ENCODE data around the gene ST6GAL1.
A peak's percentile ranks its signal among the peaks of the same experiment; 100 is the strongest.
"Not testable (repeated sequence)": the region's sequence is repeated elsewhere in the genome, so short reads cannot be mapped to it uniquely, and the experiment has no call there.

The ST6GAL1 gene, protein sequence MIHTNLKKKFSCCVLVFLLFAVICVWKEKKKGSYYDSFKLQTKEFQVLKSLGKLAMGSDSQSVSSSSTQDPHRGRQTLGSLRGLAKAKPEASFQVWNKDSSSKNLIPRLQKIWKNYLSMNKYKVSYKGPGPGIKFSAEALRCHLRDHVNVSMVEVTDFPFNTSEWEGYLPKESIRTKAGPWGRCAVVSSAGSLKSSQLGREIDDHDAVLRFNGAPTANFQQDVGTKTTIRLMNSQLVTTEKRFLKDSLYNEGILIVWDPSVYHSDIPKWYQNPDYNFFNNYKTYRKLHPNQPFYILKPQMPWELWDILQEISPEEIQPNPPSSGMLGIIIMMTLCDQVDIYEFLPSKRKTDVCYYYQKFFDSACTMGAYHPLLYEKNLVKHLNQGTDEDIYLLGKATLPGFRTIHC

GRCh38 chr3:186930143-186930640 is at the start of gene ST6GAL1:
ST6GAL1 (plus strand) TSS chr3:186930526; CDS start chr3:187042704, 112,178 bp downstream.
- DNase-seq (ENCODE audit: low spot score): peak; percentile 62

GRCh38 chr3:186882150-186882524 is 48.2 kb upstream of the ST6GAL1 start:
- no peak for DNase-seq (ENCODE audit: low spot score)

GRCh38 chr3:186882881-186883685 is 47.2 kb upstream of the ST6GAL1 start:
- DNase-seq (ENCODE audit: low spot score): peak; percentile 64

- no peak for DNase-seq (ENCODE audit: low spot score)
Observed at GRCh38 chr3:186883686-186884058, 46.7 kb upstream of the ST6GAL1 start.

DNA sequence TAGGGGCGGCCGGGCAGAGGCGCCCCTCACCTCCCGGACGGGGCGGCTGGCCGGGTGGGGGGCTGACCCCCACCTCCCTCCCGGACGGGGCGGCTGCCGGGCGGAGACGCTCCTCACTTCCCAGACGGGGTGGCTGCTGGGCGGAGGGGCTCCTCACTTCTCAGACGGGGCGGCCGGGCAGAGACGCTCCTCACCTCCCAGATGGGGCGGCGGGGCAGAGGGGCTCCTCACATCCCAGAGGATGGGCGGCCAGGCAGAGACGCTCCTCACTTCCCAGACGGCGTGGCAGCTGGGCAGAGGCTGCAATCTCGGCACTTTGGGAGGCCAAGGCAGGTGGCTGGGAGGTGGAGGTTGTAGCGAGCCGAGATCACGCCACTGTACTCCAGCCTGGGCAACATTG is 45.5 kb upstream of the ST6GAL1 start:
- not testable (repeated sequence) for DNase-seq (ENCODE audit: low spot score)

DNA sequence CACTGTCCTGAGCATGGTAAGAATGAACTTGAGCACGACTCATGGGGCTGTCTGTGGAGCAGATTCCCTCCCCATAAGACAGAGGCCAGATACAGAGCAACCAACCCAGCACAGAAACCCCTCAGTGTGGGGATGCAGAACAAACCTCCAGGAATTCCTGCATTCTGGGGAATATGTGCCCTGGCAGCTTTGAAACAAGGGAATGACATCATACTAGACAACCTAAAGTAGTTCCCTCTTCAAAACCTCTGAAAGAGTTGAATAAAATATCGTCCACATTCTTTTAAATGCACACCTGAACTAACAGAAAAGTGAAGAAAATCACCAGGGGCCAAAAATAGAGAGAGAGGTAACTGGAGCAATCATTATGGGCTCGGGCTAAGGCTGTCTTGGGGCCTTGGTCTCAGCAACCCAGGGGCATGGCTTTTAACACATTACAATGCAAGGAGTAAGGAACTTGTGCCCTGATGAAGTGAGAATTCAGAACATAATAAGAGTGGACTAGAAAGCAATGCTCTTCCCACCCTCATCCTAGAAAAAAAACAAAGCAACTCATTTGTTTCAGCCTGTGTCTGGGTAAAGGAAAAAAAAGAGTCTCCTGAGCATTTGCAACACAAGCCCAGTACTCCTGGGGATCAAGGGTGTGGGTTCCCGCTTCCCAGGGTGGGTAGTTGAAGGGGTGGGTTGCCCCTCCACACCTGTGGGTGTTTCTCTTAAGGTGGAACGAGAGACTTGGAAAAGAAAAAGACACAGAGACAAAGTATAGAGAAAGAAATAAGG is 43.9 kb upstream of the ST6GAL1 start:
- DNase-seq (ENCODE audit: low spot score): no peak

GRCh38 chr3:186887507-186887938 is 42.8 kb upstream of the ST6GAL1 start:
- not testable (repeated sequence) for DNase-seq (ENCODE audit: low spot score)

DNA sequence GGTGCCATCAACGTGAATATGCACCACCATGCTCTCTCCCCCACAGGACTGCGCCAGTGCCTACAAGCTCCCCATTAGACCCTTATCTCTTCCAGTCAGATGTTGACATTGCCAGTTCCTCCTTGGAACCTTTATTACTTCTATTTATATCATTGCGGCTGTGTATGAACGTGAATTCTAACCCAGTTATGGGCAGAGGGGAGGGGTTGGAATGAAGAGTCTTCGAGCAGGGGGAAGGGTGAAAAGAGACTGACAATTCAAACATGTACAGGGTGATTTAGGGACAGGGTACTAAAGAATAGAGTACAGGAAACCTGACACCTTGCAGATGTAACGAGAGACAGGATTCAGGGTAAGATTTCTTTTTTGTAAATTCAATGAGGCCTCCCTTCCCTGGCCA is 41.8 kb upstream of the ST6GAL1 start:
- DNase-seq (ENCODE audit: low spot score): no peak

DNA sequence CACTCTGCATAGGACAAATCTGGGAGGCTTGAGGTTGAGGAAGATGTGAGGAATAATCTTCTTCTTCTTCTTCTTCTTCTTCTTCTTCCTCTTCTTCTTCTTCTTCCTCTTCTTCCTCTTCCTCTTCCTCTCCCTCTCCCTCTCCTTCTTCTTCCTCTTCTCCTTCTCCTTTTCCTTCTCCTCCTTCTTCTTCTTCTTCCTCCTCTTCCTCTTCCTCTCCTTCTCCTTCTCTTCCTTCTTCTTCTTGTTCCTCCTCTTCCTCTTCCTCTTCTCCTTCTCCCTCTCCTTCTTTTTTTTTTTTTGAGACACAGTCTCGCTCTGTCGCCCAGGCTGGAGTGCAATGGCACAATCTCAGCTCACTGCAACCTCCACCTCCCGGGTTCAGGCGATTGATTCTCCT is 40.6 kb upstream of the ST6GAL1 start:
- not testable (repeated sequence) for DNase-seq (ENCODE audit: low spot score)

DNA sequence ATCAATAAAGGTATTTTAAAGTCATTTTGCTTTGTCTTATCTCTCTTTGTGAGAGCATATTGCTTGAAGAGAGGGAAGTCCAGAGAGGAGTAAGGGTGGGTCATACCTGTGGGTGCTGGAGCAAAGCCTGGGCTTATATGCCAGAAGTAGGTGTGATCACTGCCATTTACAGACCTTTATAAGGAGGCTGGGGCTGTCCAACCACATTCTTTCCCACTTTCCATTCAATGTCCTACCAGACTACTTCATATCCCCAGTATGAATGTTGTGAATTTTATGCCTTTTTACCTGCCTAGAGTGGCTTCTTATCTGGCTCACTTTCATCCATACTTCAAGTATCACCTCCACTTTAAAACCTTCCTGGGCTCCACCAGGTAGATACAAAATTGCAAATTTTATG is 39.4 kb upstream of the ST6GAL1 start:
- no peak for DNase-seq (ENCODE audit: low spot score)

DNA sequence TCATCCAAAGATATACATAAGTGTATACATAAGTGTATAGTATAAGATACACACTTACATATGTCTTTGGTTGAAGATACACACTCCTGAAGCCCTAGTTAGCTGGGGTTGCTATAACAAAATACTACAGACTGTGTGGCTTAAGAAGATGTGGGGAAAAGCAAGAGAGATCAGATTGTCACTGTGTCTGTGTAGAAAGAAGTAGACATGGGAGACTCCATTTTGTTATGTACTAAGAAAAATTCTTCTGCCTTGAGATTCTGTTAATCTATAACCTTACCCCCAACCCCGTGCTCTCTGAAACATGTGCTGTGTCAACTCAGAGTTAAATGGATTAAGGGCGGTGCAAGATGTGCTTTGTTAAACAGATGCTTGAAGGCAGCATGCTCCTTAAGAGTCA is 37.3 kb upstream of the ST6GAL1 start:
- not testable (repeated sequence) for DNase-seq (ENCODE audit: low spot score)

- no peak for DNase-seq (ENCODE audit: low spot score)
Observed at GRCh38 chr3:186895406-186895805, 34.9 kb upstream of the ST6GAL1 start.

GRCh38 chr3:186896006-186896405 is 34.3 kb upstream of the ST6GAL1 start:
- DNase-seq (ENCODE audit: low spot score): no peak

- no peak for DNase-seq (ENCODE audit: low spot score)
Observed at GRCh38 chr3:186896875-186897274, 33.5 kb upstream of the ST6GAL1 start.

DNA sequence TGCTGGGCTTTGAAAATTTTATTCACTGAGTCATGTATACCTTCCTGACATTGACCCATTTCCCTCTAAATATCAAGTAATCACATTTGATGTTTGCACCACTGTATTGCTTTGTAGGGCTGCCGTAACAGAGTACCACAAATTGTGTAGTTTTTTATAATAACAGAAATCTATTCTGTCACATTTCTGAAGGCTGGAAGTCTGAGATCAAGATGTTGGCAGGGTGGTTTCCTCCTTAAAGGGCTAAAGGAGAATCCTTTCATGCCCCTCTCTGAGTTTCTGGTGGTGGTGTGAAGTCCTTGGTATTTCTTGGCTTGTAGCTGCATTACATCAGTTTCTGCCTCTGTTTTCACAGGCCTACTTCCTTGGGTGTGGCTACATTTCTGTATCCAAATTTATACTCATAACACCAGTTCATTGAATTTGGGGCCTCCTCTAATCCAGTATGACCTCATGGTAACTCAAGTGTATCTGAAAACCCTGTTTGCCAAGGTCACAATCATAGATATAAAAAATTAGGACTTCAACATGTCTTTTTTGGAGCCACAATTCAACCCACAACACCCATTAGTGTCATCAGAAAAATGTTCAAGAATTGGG is 29.1 kb upstream of the ST6GAL1 start:
- DNase-seq (ENCODE audit: low spot score): peak; percentile 50

DNA sequence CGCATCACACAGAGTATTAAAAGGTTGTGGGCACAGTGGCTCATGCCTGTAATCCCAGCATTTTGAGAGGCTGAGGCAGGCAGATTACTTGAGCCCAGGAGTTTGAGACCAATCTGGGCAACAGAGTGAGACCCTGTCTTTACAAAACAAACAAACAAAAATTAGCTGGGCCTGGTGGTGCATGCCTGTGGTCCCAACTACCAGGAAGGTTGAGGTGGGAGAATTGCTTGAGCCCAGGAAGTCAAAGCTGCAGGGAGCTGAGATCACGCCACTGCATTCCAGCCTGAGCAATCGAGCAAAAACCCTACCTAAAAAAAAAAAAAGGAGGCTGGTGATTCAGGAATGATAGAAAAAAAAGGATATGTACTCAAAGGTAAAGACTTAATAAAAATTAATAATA is 28.2 kb upstream of the ST6GAL1 start:
- no peak for DNase-seq (ENCODE audit: low spot score)

- DNase-seq (ENCODE audit: low spot score): no peak
Observed at GRCh38 chr3:186902713-186903112, 27.6 kb upstream of the ST6GAL1 start.

GRCh38 chr3:186903676-186904075 is 26.6 kb upstream of the ST6GAL1 start:
- not testable (repeated sequence) for DNase-seq (ENCODE audit: low spot score)

- not testable (repeated sequence) for DNase-seq (ENCODE audit: low spot score)
Observed at GRCh38 chr3:186907075-186907474, 23.3 kb upstream of the ST6GAL1 start.

DNA sequence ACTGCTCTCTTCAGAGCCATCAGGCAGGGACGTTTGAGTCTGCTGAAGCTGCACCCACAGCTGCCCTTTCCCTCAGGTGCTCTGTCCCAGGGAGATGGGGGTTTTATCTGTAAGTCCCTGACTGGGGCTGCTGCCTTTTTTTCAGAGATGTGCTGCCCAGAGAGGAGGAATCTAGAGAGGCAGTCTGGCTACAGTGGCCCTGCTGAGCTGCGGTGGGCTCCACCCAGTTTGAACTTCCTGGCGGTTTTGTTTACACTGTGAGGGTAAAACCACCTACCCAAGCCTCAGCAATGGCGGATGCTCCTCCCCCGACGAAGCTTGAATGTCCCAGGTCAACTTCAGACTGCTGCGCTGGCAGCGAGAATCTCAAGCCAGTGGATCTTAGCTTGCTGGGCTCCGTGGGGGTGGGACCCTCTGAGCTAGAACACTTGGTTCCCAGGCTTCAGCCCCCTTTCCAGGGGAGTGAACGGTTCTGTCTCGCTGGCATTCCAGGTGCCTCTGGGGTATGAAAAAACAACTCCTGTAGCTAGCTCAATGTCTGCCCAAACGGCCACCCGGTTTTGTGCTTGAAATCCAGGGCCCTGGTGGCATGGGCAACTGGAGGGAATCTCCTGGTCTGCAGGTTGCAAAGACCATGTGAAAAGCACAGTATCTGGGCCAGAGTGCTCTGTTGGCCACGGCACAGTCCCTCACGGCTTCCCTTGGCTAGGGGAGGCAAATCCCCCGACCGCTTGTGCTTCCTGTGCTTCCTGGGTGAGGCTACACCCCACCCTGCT is 21.1 kb upstream of the ST6GAL1 start:
- peak; percentile 86 for DNase-seq (ENCODE audit: low spot score)
